GM19099 (cell line): ENCODE results near the gene LYL1.

ENCODE experiments used
- POLR2A ChIP-seq: IDR thresholded peaks from 3 replicates; pipeline ENCODE4 v1.6.1; 2011; ENCODE audit warnings: low read depth; ENCODE audit not compliant: insufficient read length; ENCODE audit errors: extremely low read depth

Gene LYL1

DNA sequence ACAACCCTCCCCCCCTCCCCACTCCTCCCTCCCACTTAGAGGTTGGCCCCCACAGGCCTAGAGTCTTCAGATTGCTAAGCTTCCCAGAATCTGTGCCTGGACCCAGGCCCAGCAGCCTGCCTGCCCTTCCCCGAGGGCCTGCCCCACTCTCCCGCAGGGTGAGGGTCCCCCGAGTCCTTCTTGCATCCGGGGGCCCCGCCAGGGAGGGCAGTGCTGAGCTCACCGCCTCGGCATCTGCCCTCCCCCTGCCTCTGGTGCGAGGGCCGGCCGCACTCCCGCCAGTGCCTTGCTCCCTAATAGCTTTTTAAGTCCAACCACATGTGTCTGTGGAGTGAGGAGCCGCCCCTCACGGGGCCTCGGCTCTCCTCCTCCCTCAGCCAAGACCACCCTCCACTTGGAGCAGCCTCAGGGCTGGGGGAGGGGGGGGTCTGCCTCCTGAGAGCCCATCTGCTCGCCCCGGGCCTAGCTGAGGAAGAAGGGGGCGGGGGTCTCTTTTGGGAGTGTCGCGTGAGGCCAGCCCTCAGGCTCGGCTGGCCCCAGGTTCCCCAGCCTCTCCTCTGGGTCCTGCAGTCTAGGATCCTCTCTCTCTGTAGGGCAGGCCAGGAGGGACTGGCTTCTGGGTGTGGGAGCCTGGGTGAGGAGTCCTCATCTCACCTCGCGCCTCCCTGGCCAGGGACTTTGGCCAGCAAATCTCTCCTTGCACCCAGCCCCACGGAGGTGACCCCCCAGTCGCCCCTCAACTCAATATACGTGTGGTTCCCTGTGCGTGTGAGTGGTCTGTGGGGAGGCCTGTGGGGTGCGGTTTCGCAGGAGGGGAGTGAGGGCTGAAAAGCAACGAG, 47.2 kb downstream of the LYL1 start:
- no peak for TF ChIP-seq POLR2A

DNA sequence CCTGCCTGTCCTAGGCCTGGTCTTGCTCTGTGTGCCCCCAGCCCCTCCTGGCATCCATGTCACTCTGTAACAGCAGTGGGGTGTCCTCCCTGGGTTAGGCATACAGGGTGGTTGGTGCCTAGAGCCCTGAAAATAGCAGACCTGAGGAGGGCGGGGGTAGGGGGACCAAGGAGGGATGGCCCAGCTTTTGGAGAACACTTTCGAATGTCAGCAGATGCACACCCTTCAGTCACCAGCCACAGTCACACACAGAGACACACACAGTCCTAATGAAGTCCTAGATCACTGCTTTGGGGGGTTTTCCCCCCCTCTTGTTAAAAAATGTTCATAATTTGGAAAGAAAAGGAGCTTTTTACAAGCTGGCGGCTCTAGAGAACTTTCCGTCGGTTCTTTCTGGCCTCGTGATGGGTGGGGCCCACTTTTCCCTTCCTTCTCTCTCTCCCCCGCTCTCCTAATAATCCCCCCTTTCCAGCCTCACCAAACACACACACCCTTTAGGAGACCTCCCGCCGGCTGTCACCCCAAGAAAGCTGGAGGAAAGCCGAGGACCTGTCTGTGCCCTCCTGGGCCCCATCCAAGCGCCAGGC, 47.9 kb downstream of the LYL1 start:
- no peak for TF ChIP-seq POLR2A

DNA sequence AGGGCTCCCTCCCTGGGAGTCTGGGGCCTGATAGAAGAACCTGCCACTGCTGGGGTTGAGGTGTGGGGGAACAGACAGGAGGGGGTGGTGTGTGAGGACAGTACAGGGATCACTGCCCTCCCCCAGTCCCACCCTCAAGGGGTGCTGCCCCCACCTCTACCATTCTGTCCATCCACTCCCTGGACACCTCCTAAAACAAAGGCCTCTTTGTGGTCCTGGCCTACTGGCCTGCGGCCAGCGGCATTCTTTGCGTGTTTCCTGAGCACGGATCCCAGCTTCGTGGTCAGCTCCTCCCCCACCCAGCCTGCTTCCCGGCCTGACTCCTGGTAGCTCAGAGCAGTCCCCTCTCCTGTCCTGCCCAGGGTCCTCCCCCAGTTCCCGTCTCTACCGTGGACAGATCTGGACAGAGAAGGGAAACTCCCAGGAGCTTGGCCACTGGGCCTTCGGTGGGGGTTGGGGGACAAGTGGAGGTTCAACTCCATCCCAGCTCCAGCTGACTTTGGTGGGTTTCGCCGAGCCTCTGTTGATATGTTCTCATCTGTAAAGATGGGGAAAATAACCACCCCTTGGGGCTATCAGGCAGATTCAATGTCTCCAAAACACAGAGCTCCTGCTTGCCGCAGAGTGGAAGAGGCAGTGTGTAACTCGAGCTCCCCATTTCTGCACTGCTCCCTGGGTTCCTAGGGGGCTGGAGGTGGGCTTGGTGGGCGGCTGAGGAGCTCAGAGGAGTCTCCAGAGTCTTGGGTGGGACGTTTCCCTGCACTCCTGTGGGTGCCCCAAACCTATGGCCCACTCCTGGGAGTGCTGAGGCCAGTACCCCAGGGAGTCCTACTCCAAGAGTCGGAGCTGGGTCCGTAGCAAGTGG, 48.7 kb downstream of the LYL1 start:
- TF ChIP-seq POLR2A = no peak

DNA sequence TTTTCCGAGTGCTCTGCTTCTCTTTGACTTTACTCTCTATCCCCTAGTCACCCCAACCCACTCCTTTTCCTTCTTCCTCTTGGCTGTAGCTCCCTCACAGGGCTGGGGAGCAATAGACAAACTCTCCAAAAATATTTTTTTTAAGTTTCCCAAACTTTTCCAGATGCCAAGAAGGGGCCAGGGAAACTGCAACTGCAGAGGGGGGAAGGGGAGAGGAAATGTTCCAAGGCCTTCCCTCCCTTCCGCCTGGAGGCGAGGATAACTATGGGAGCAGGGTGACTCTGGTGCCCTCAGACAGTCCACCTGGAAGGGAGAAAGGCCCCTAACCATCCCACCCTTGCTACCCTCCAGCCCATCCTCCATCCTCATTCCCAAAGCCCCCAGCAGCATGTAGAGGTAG, 49.4 kb downstream of the LYL1 start:
- TF ChIP-seq POLR2A = no peak

DNA sequence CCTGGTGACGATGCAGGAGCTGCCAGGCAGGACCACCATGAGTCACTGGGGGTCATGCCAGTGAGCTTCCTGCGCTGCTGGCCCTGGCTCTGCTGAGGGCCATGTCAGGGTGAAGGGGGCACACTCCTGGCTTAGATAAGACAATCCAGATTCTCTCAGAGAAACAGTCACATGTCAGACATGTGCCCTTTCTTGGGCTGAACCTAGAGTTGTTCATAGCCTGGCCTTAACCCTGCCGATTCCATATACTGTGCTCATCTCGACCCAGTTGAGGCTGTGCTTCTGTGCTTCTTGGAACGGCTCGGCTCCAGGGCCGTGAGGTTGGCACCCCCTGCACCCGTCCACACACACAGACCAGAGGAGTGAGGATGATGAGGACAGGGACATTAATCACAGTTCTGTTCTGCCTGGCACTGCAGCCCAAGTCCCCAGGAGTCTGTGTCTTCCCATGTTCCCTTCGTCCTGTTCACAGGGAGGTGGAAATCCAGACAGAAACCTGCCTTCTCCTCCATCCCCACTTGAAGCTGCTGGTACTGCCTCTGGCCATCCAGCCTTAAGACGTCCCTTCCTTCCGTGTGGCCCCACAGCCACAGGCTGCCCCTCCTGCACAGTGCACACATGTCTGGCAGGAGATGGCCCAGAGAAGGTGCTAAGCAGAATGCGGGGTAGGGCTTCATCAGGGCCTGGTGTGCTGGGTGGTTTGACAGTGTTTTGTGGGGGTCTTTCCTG, 50.0 kb downstream of the LYL1 start:
- TF ChIP-seq POLR2A = no peak

DNA sequence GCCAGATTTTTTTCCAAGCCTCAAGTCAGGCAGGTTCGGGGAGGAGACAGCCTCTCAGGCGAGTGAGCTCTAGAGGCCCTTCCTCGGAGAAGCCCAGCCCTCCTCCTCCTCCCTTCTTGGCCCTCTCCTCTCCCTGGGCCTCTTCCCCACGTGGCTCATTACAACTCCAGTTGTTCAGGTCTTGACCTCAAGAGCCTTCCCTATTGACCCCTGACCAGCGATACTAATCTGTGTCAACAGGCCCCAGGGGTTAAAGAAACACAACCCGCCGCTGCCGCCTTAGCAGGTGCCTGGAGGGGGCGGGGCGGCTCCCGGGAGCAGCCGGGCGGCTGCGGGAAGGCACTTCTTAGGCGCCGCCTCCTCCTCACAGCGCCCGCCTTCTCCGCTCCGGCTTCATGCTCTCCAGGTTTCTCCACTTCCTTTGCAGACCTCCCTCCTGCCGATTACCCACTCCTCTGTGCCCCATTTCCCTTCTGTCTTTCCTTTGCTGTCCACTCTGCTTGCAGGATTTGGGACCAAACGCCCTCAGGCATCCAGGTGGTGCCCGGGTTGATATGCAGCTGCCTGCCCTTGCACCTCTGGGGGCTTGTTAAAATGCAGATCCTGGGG, 51.0 kb downstream of the LYL1 start:
- TF ChIP-seq POLR2A = no peak

DNA sequence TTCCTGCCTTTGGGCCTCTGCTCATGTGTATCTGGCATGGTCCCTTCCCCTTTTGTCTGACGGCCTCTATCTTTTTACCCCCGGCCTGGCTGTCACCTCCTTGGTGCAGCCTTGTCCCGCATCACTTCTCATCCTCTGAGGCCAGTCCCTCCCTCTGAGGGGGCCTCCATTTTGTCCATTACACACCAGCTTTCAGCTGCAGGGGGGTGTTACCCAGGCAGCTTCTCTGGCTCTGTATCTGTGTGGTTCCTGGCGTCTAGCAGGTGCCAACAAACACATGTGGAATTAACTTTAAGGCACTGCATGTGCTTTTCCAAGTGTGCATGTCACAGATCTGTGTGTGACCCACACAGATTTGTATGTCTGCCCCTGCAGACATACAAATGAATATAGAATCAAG, 52.4 kb downstream of the LYL1 start:
- TF ChIP-seq POLR2A = no peak
